WTC11 (cell line): ENCODE results near the gene FMN2. TPM values are rescaled to one million over a fixed set of nuclear protein-coding genes. Genes with fewer than 3 reads are reported as not detected.

Experiments used
- ATAC-seq: fragments of 200-7000 bp; cut with Tn5 transposase; 2 replicates; pipeline ENCODE4 v1.10.0; 2021; ENCODE audit warnings: mild to moderate bottlenecking, moderate library complexity
- CTCF ChIA-PET: fragments of 300-600 bp; sonication (Branson Sonifier 250); formaldehyde crosslinking; loops from one replicate; lab custom pipeline; 2021; ENCODE audit warnings: antibody characterized with exemption; lab: Charles Lee
- POLR2A ChIA-PET: fragments of 350-600 bp; sonication (Branson Sonifier 250); formaldehyde crosslinking; loops from one replicate; lab custom pipeline; 2021; ENCODE audit warnings: antibody characterized with exemption; lab: Charles Lee
- DNase-seq: peaks from one replicate; pipeline ENCODE4 v3.0.0; 2021; ENCODE audit warnings: low spot score
- H3K27ac Mint-ChIP-seq: 2 replicates; pipeline ENCODE4 v1.8.0; 2021; ENCODE audit warnings: mixed read lengths
- H3K27me3 Mint-ChIP-seq: 2 replicates; pipeline ENCODE4 v1.8.0; 2021; ENCODE audit warnings: low read depth, mild to moderate bottlenecking, moderate library complexity, mixed read lengths
- H3K36me3 Mint-ChIP-seq: 2 replicates; pipeline ENCODE4 v1.8.0; 2021; ENCODE audit warnings: mixed read lengths
- H3K4me1 Mint-ChIP-seq: 2 replicates; pipeline ENCODE4 v1.8.0; 2022; ENCODE audit warnings: mixed read lengths
- H3K4me3 Mint-ChIP-seq: 2 replicates; pipeline ENCODE4 v1.8.0; 2021; ENCODE audit warnings: mild to moderate bottlenecking, moderate library complexity, mixed read lengths
- H3K9me3 Mint-ChIP-seq: 2 replicates; pipeline ENCODE4 v1.8.0; 2021; ENCODE audit warnings: mixed read lengths
- ATF1 ChIP-seq: sonication (generic); formaldehyde crosslinking; IDR thresholded peaks from 2 replicates; pipeline ENCODE4 v1.8.1; 2023; ENCODE audit warnings: mild to moderate bottlenecking, moderate library complexity, missing genetic modification reagents
- CREM ChIP-seq: sonication (generic); formaldehyde crosslinking; IDR thresholded peaks from 2 replicates; pipeline ENCODE4 v1.8.1; 2022; ENCODE audit warnings: mild to moderate bottlenecking, missing genetic modification reagents, moderate library complexity
- GTF2I ChIP-seq: fragments of 250-450 bp; sonication (Bioruptor Pico); conservative IDR thresholded peaks from 2 replicates; pipeline ENCODE4 v1.4.0; 2021; ENCODE audit warnings: mild to moderate bottlenecking
- HMGA2 ChIP-seq: fragments of 250-450 bp; sonication (Bioruptor Pico); IDR thresholded peaks from 2 replicates; pipeline ENCODE4 v1.4.0; 2021; ENCODE audit warnings: mild to moderate bottlenecking, moderate library complexity
- IRF2 ChIP-seq: sonication (generic); formaldehyde crosslinking; IDR thresholded peaks from 2 replicates; pipeline ENCODE4 v1.8.0; 2022; ENCODE audit warnings: low read depth, missing genetic modification reagents, borderline replicate concordance
- MLX ChIP-seq: sonication (generic); formaldehyde crosslinking; IDR thresholded peaks from 2 replicates; pipeline ENCODE4 v1.8.1; 2023; ENCODE audit warnings: mild to moderate bottlenecking, missing genetic modification reagents, moderate library complexity
- MXD4 ChIP-seq: fragments of 250-450 bp; sonication (Bioruptor Pico); IDR thresholded peaks from 2 replicates; pipeline ENCODE4 v1.8.0; 2021; ENCODE audit warnings: mild to moderate bottlenecking, moderate library complexity, borderline replicate concordance
- NFE2L1 ChIP-seq: sonication (generic); formaldehyde crosslinking; IDR thresholded peaks from 2 replicates; pipeline ENCODE4 v1.8.1; 2023; ENCODE audit warnings: missing genetic modification reagents
- RELA ChIP-seq: sonication (generic); formaldehyde crosslinking; IDR thresholded peaks from 2 replicates; pipeline ENCODE4 v1.8.1; 2022; ENCODE audit warnings: missing genetic modification reagents, mild to moderate bottlenecking, borderline replicate concordance
- TCF7 ChIP-seq: sonication (generic); formaldehyde crosslinking; IDR thresholded peaks from 2 replicates; pipeline ENCODE4 v1.8.0; 2022; ENCODE audit warnings: mild to moderate bottlenecking, low read depth, missing genetic modification reagents, moderate library complexity
- TEAD4 ChIP-seq: sonication (generic); formaldehyde crosslinking; IDR thresholded peaks from 2 replicates; pipeline ENCODE4 v1.8.0; 2022; ENCODE audit warnings: mild to moderate bottlenecking, missing genetic modification reagents
- ZMAT4 ChIP-seq: fragments of 250-450 bp; sonication (Bioruptor Pico); IDR thresholded peaks from 2 replicates; pipeline ENCODE4 v1.9.0; 2021; ENCODE audit warnings: mild to moderate bottlenecking
- ZNF232 ChIP-seq: sonication (generic); formaldehyde crosslinking; IDR thresholded peaks from 2 replicates; pipeline ENCODE4 v1.8.0; 2022; ENCODE audit warnings: mild to moderate bottlenecking, missing genetic modification reagents
- ZNF396 ChIP-seq: fragments of 250-450 bp; sonication (Bioruptor Pico); IDR thresholded peaks from 2 replicates; pipeline ENCODE4 v1.8.0; 2021; ENCODE audit warnings: mild to moderate bottlenecking, moderate library complexity, borderline replicate concordance
- ZNF423 ChIP-seq: fragments of 250-450 bp; sonication (Bioruptor Pico); IDR thresholded peaks from 2 replicates; pipeline ENCODE4 v2.1.2; 2022; ENCODE audit warnings: mild to moderate bottlenecking, moderate library complexity
- ZNF671 ChIP-seq: fragments of 250-450 bp; sonication (Bioruptor Pico); IDR thresholded peaks from 2 replicates; pipeline ENCODE4 v1.8.0; 2021; ENCODE audit warnings: mild to moderate bottlenecking
- ZSCAN18 ChIP-seq: fragments of 250-450 bp; sonication (Bioruptor Pico); IDR thresholded peaks from 2 replicates; pipeline ENCODE4 v2.1.2; 2022; ENCODE audit warnings: mild to moderate bottlenecking, moderate library complexity
- total RNA-seq: library from RNA; stranded (reverse); gene quantifications from 3 replicates; pipeline ENCODE4 v1.2.3, GENCODE V29; 2021
- TF ChIP-seq, protein P1 (sequence below): fragments of 250-450 bp; sonication (Bioruptor Pico); IDR thresholded peaks from 2 replicates; pipeline ENCODE4 v1.9.0; 2021; ENCODE audit warnings: mild to moderate bottlenecking, borderline replicate concordance
- TF ChIP-seq, protein P2 (sequence below): sonication (generic); formaldehyde crosslinking; IDR thresholded peaks from 2 replicates; pipeline ENCODE4 v1.8.1; 2023; ENCODE audit warnings: mild to moderate bottlenecking, missing genetic modification reagents

The FMN2 gene
- total RNA-seq, 1 experiment from 2014 or later: 1.8 TPM

- TF ChIP-seq, protein P1, sequence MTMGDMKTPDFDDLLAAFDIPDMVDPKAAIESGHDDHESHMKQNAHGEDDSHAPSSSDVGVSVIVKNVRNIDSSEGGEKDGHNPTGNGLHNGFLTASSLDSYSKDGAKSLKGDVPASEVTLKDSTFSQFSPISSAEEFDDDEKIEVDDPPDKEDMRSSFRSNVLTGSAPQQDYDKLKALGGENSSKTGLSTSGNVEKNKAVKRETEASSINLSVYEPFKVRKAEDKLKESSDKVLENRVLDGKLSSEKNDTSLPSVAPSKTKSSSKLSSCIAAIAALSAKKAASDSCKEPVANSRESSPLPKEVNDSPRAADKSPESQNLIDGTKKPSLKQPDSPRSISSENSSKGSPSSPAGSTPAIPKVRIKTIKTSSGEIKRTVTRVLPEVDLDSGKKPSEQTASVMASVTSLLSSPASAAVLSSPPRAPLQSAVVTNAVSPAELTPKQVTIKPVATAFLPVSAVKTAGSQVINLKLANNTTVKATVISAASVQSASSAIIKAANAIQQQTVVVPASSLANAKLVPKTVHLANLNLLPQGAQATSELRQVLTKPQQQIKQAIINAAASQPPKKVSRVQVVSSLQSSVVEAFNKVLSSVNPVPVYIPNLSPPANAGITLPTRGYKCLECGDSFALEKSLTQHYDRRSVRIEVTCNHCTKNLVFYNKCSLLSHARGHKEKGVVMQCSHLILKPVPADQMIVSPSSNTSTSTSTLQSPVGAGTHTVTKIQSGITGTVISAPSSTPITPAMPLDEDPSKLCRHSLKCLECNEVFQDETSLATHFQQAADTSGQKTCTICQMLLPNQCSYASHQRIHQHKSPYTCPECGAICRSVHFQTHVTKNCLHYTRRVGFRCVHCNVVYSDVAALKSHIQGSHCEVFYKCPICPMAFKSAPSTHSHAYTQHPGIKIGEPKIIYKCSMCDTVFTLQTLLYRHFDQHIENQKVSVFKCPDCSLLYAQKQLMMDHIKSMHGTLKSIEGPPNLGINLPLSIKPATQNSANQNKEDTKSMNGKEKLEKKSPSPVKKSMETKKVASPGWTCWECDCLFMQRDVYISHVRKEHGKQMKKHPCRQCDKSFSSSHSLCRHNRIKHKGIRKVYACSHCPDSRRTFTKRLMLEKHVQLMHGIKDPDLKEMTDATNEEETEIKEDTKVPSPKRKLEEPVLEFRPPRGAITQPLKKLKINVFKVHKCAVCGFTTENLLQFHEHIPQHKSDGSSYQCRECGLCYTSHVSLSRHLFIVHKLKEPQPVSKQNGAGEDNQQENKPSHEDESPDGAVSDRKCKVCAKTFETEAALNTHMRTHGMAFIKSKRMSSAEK (CRISPR knock-in tag): no peak
Observed at GRCh38 chr1:240522122-240522822, 430.6 kb downstream of the FMN2 start (continued).

DNA sequence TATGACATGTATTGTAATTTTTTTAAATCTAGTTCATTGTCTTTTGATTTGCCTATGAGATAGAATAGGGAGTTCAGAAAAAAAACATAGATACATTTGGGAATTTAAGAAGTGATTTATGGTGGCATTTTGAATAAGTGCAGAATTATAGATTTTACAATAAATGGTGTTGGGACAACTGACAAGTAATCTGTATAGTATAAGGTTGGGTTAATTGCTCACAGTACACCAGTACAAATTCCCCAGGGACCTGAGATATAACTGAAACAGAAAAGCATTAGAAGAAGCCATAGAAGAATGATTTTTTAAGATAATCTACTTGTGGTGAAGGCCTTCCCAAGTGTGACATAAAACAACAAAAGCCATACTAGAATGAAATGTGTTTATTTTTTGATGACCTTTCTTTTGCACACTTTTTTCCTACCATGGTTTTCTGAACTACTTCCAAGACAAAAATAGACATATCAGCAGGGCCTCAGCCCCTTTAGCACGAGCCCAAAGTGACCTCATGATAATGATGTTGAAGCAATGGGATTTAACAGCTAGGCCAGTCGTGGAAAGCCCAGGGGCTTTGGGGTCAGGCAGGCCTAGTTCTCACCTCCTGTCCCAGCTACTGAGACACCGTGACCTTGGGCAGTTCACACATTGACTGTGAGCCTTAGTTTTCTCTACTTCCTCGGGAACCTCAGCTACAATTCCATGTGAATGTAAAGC, 432.8 kb downstream of the FMN2 start:
- H3K9me3 Mint-ChIP-seq: no peaks in the 10 kb centered on the region
- H3K4me1 Mint-ChIP-seq: peaks cover 27% of the 10 kb centered on the region
- TF ChIP-seq ZNF232 (CRISPR knock-in tag) (no peak), ZNF396 (CRISPR knock-in tag) (no peak), RELA (no peak), ZNF671 (CRISPR knock-in tag) (no peak), GTF2I (no peak), HMGA2 (CRISPR knock-in tag) (no peak), TCF7 (CRISPR knock-in tag) (no peak), ATF1 (CRISPR knock-in tag) (no peak), ZNF423 (CRISPR knock-in tag) (no peak), IRF2 (CRISPR knock-in tag) (no peak), CREM (no peak), ZMAT4 (CRISPR knock-in tag) (no peak), NFE2L1 (CRISPR knock-in tag) (no peak), ZSCAN18 (CRISPR knock-in tag) (no peak), MLX (CRISPR knock-in tag) (no peak), MXD4 (CRISPR knock-in tag) (no peak), TEAD4 (CRISPR knock-in tag) (no peak)
- TF ChIP-seq, protein P2, sequence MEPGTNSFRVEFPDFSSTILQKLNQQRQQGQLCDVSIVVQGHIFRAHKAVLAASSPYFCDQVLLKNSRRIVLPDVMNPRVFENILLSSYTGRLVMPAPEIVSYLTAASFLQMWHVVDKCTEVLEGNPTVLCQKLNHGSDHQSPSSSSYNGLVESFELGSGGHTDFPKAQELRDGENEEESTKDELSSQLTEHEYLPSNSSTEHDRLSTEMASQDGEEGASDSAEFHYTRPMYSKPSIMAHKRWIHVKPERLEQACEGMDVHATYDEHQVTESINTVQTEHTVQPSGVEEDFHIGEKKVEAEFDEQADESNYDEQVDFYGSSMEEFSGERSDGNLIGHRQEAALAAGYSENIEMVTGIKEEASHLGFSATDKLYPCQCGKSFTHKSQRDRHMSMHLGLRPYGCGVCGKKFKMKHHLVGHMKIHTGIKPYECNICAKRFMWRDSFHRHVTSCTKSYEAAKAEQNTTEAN: no peak
- H3K27ac Mint-ChIP-seq: no peak overlapping the region
- no peaks in the 10 kb centered on the region for H3K36me3 Mint-ChIP-seq
- no peak overlapping the region for H3K4me3 Mint-ChIP-seq
- POLR2A ChIA-PET: no interaction called here
- H3K27me3 Mint-ChIP-seq: no peaks in the 10 kb centered on the region
- CTCF ChIA-PET: no interaction called here
- ATAC-seq: no peak
- DNase-seq: no peak
